Upper lobe of left lung (tissue), 4 donors: ENCODE measurements around the gene ZNF76.

Experiments used
- EP300 ChIP-seq, 4 donors: sonication (generic); formaldehyde crosslinking; IDR thresholded peaks; one replicate each; pipeline ENCODE4 v1.5.1; 2017; ENCODE audit warnings: antibody characterized with exemption in 4 of 4, control low read depth in 2 of 4
- POLR2A ChIP-seq, 4 donors: fragments of 450-650 bp; IDR thresholded peaks; one replicate each; pipeline ENCODE4 v1.5.1; 2016 to 2017; ENCODE audit warnings: antibody characterized with exemption in 4 of 4, mild to moderate bottlenecking in 2 of 4

- TF ChIP-seq POLR2A (IDR thresholded peaks at IDR 0.05) (no peak), EP300 (IDR thresholded peaks at IDR 0.05) (no peak)
Measured at GRCh38 chr6:35341557-35341956, 82.0 kb downstream of the ZNF76 start.
